DMS79 (cell line): Measurements from ENCODE around the gene KDELR3.

Source experiments
- DNase-seq: peaks from one replicate; lab custom pipeline; 2025; lab: John Stamatoyannopoulos, UW

Gene KDELR3

GRCh38 chr22:38440747-38441350 lies 27.0 kb upstream of the KDELR3 start:
- no peak for DNase-seq

- no peak for DNase-seq
Measured at GRCh38 chr22:38441620-38442287, 26.1 kb upstream of the KDELR3 start.

GRCh38 chr22:38442967-38443627 lies 24.8 kb upstream of the KDELR3 start:
- DNase-seq = no peak

GRCh38 chr22:38443628-38444521 lies 24.0 kb upstream of the KDELR3 start:
- DNase-seq = no peak

GRCh38 chr22:38444783-38445182 lies 23.1 kb upstream of the KDELR3 start:
- DNase-seq = no peak

GRCh38 chr22:38446018-38446601 lies 21.8 kb upstream of the KDELR3 start:
- no peak for DNase-seq

GRCh38 chr22:38448945-38449745 lies 18.8 kb upstream of the KDELR3 start:
- DNase-seq = no peak

GRCh38 chr22:38449776-38450175 lies 18.1 kb upstream of the KDELR3 start:
- DNase-seq = no peak

GRCh38 chr22:38450234-38450797 lies 17.6 kb upstream of the KDELR3 start:
- DNase-seq = no peak

- DNase-seq = no peak
Measured at GRCh38 chr22:38451404-38451803, 16.5 kb upstream of the KDELR3 start.

- no peak for DNase-seq
Measured at GRCh38 chr22:38451864-38452263, 16.0 kb upstream of the KDELR3 start.

GRCh38 chr22:38452373-38453065 lies 15.4 kb upstream of the KDELR3 start:
- DNase-seq = no peak

- no peak for DNase-seq
Measured at GRCh38 chr22:38453066-38453672, 14.7 kb upstream of the KDELR3 start.

- no peak for DNase-seq
Measured at GRCh38 chr22:38453996-38454352, 13.9 kb upstream of the KDELR3 start.

- peak; percentile 16 for DNase-seq
Measured at GRCh38 chr22:38454353-38455075, 13.4 kb upstream of the KDELR3 start.

- DNase-seq = no peak
Measured at GRCh38 chr22:38455076-38455529, 12.8 kb upstream of the KDELR3 start, which contains the start of gene KCNJ4. KCNJ4 (minus strand) TSS chr22:38455199; CDS start chr22:38428132, 27,067 bp downstream.

- DNase-seq = no peak
Measured at GRCh38 chr22:38455530-38456271, 12.2 kb upstream of the KDELR3 start.

GRCh38 chr22:38456272-38456835 lies 11.5 kb upstream of the KDELR3 start:
- DNase-seq = no peak
